Testis (tissue), 3 donors: ENCODE results near the gene ST6GALNAC5. TPM values are rescaled to one million over a fixed set of nuclear protein-coding genes. Genes with fewer than 3 reads are reported as not detected.

Source experiments
- DNase-seq: peaks from one replicate; pipeline ENCODE4 v3.0.0-alpha.2; 2019
- H3K27ac ChIP-seq, 2 donors: fragments of 200-600 bp; sonication (generic); one replicate each; pipeline ENCODE4 v1.5.1; 2019
- H3K27me3 ChIP-seq: fragments of 200-600 bp; sonication (generic); one replicate; pipeline ENCODE4 v1.5.1; 2019
- H3K36me3 ChIP-seq: fragments of 200-600 bp; sonication (generic); one replicate; pipeline ENCODE4 v1.5.1; 2017; ENCODE audit warnings: low read depth; ENCODE audit errors: missing control alignments
- H3K4me1 ChIP-seq: fragments of 200-600 bp; sonication (generic); one replicate; pipeline ENCODE4 v1.5.1; 2019
- H3K4me3 ChIP-seq, 2 donors: fragments of 200-600 bp; sonication (generic); one replicate each; pipeline ENCODE4 v1.5.1; 2017 to 2019
- H3K9me3 ChIP-seq: fragments of 200-600 bp; sonication (generic); one replicate; pipeline ENCODE4 v1.5.1; 2017
- CTCF ChIP-seq, 3 experiments: fragments of 450-650 bp in 2 of 3; fragments of 200-600 bp in 1 of 3; sonication (generic) in 1 of 3; IDR thresholded peaks; one replicate each; pipeline ENCODE4 v1.5.1; 2016 to 2019; ENCODE audit warnings: antibody characterized with exemption in 3 of 3, mild to moderate bottlenecking in 2 of 3, moderate library complexity in 1 of 3
- POLR2A ChIP-seq: fragments of 450-650 bp; IDR thresholded peaks from one replicate; pipeline ENCODE4 v1.6.1; 2017; ENCODE audit warnings: antibody characterized with exemption, mild to moderate bottlenecking, moderate library complexity
- WGBS, 2 donors: methylation state at CpG; one replicate each; pipeline ENCODE4 v1.1.5; 2018; 5-methylcytosine and 5-hydroxymethylcytosine counted together
- intact Hi-C: fragments of 100-400 bp; cut with DNase I; formaldehyde crosslinking; loops from one replicate; pipeline ENCODE4 v1.15.1; 2023; ENCODE audit warnings: low total_unique reads
- polyA plus RNA-seq: library from polyadenylated mRNA; stranded (reverse); fragments of 350-450 nt; fragmentation: Illumina TruSeq; extraction: RNeasy Lipid Tissue Mini Kit (QIAGEN cat#74804); gene quantifications from one replicate; pipeline ENCODE4 v1.2.3, GENCODE V29; 2014; ENCODE audit warnings: low read depth, low replicate concordance; ENCODE audit not compliant: insufficient read depth
- total RNA-seq, 2 donors: library from RNA; depleted of rRNA; stranded (reverse); fragments of >200 nt; gene quantifications; one replicate each; pipeline ENCODE4 v1.2.3, GENCODE V29; 2016

The ST6GALNAC5 gene
- total and polyA plus RNA-seq, 3 donors from 2014 or later: 3.1 to 26.6 (median 11.1) TPM

GRCh38 chr1:76955652-76956051 lies 88.4 kb downstream of the ST6GALNAC5 start:
- H3K4me1 ChIP-seq: no peaks in the 10 kb centered on the region
- intact Hi-C loops: no loop called here
- TF ChIP-seq CTCF (IDR thresholded peaks at IDR 0.05): no peak
- no peak for TF ChIP-seq POLR2A
- H3K36me3 ChIP-seq: no peaks in the 10 kb centered on the region
- no peaks in the 10 kb centered on the region for H3K9me3 ChIP-seq
- no peak overlapping the region for H3K4me3 ChIP-seq
- H3K27ac ChIP-seq: no peak overlapping the region
- DNase-seq: no peak
- H3K27me3 ChIP-seq: no peaks in the 10 kb centered on the region

- H3K27ac ChIP-seq: no peak overlapping the region
- TF ChIP-seq POLR2A (no peak), CTCF (IDR thresholded peaks at IDR 0.05) (no peak)
- no peaks in the 10 kb centered on the region for H3K4me1 ChIP-seq
- no peaks in the 10 kb centered on the region for H3K9me3 ChIP-seq
- H3K36me3 ChIP-seq: no peaks in the 10 kb centered on the region
- H3K27me3 ChIP-seq: no peaks in the 10 kb centered on the region
- H3K4me3 ChIP-seq: no peak overlapping the region
- DNase-seq: no peak
- 85 to 91% methylated on average over 8 of the region's 8 CpGs for WGBS, 2 donors
- intact Hi-C loops: no loop called here
Measured at GRCh38 chr1:76957961-76958360, 90.7 kb downstream of the ST6GALNAC5 start.

- DNase-seq: no peak
- Histone ChIP-seq H3K36me3 (no peaks in the 10 kb centered on the region), H3K9me3 (no peaks in the 10 kb centered on the region), H3K4me1 (no peaks in the 10 kb centered on the region), H3K27ac (no peak overlapping the region), H3K27me3 (no peaks in the 10 kb centered on the region), H3K4me3 (no peak overlapping the region)
- no peak for TF ChIP-seq CTCF (IDR thresholded peaks at IDR 0.05)
- no peak for TF ChIP-seq POLR2A
- intact Hi-C loops: no loop called here
- WGBS, 2 donors: 87 to 97% methylated on average over 4 of the region's 4 CpGs
Measured at GRCh38 chr1:76958828-76959227, 91.5 kb downstream of the ST6GALNAC5 start.

GRCh38 chr1:76959556-76959955 lies 92.3 kb downstream of the ST6GALNAC5 start:
- no peaks in the 10 kb centered on the region for H3K4me1 ChIP-seq
- H3K4me3 ChIP-seq: no peak overlapping the region
- TF ChIP-seq CTCF (IDR thresholded peaks at IDR 0.05) (no peak), POLR2A (no peak)
- no peaks in the 10 kb centered on the region for H3K9me3 ChIP-seq
- WGBS, 2 donors: 82 to 83% methylated on average over 4 of the region's 4 CpGs
- intact Hi-C loops: no loop called here
- H3K27ac ChIP-seq: no peak overlapping the region
- H3K36me3 ChIP-seq: no peaks in the 10 kb centered on the region
- no peaks in the 10 kb centered on the region for H3K27me3 ChIP-seq
- DNase-seq: no peak

- Histone ChIP-seq H3K36me3 (no peaks in the 10 kb centered on the region), H3K4me3 (no peak overlapping the region), H3K9me3 (no peaks in the 10 kb centered on the region), H3K27me3 (no peaks in the 10 kb centered on the region), H3K4me1 (no peaks in the 10 kb centered on the region), H3K27ac (no peak overlapping the region)
- intact Hi-C loops: no loop called here
- 67 to 81% methylated on average over 6 of the region's 6 CpGs for WGBS, 2 donors
- DNase-seq: no peak
- TF ChIP-seq POLR2A (no peak), CTCF (IDR thresholded peaks at IDR 0.05) (no peak)
Measured at GRCh38 chr1:76961181-76961819, 94.0 kb downstream of the ST6GALNAC5 start.
